Left ventricle myocardium inferior (tissue), 1 donor: ENCODE measurements around the gene PLEKHM2. TPM values are rescaled to one million over a fixed set of nuclear protein-coding genes. Genes with fewer than 3 reads are reported as not detected.

Source experiments
- DNase-seq: peaks from one replicate; pipeline ENCODE4 v3.0.0-alpha.2; 2020
- H3K27ac ChIP-seq: fragments of 200-600 bp; replicated peaks from 2 replicates; pipeline ENCODE4 v1.8.0; 2021
- H3K27me3 ChIP-seq: fragments of 200-600 bp; 2 replicates; pipeline ENCODE4 v1.8.0; 2021; ENCODE audit warnings: low read depth
- H3K36me3 ChIP-seq: fragments of 200-600 bp; 2 replicates; pipeline ENCODE4 v1.8.0; 2021
- H3K4me1 ChIP-seq: fragments of 200-600 bp; 2 replicates; pipeline ENCODE4 v1.8.0; 2021
- H3K4me3 ChIP-seq: fragments of 200-600 bp; 2 replicates; pipeline ENCODE4 v1.8.0; 2021; ENCODE audit warnings: mild to moderate bottlenecking, moderate library complexity
- H3K9me3 ChIP-seq: fragments of 200-600 bp; replicated peaks from 2 replicates; pipeline ENCODE4 v1.8.0; 2021
- intact Hi-C: fragments of 100-400 bp; cut with micrococcal nuclease; formaldehyde crosslinking; loops from one replicate; pipeline ENCODE4 v1.11.0; 2022
- total RNA-seq: library from RNA; stranded (reverse); fragmentation: NEBNext Ultra II Directional; extraction: Animal tissue kit (Norgen Biotek cat#: 25700); gene quantifications from one replicate; pipeline ENCODE4 v1.2.1, GENCODE V29; 2021
- TF ChIP-seq, protein P1 (sequence below): fragments of 200-600 bp; IDR thresholded peaks from 2 replicates; pipeline ENCODE4 v1.8.0; 2021; ENCODE audit warnings: antibody characterized with exemption, mild to moderate bottlenecking, borderline replicate concordance
- donor health status: DM: no; HTN: yes; CAD: no; lungs with severe emphysema.

PLEKHM2 gene
- total RNA-seq, 1 donor from 2014 or later, result 90.3 TPM

- Histone ChIP-seq H3K4me1 (peaks cover 86% of the 10 kb centered on the region), H3K27ac (peak overlapping the region; percentile 87), H3K4me3 (no peak overlapping the region), H3K36me3 (peaks cover 72% of the 10 kb centered on the region), H3K27me3 (no peaks in the 10 kb centered on the region), H3K9me3 (no peaks in the 10 kb centered on the region)
- TF ChIP-seq, protein P1, sequence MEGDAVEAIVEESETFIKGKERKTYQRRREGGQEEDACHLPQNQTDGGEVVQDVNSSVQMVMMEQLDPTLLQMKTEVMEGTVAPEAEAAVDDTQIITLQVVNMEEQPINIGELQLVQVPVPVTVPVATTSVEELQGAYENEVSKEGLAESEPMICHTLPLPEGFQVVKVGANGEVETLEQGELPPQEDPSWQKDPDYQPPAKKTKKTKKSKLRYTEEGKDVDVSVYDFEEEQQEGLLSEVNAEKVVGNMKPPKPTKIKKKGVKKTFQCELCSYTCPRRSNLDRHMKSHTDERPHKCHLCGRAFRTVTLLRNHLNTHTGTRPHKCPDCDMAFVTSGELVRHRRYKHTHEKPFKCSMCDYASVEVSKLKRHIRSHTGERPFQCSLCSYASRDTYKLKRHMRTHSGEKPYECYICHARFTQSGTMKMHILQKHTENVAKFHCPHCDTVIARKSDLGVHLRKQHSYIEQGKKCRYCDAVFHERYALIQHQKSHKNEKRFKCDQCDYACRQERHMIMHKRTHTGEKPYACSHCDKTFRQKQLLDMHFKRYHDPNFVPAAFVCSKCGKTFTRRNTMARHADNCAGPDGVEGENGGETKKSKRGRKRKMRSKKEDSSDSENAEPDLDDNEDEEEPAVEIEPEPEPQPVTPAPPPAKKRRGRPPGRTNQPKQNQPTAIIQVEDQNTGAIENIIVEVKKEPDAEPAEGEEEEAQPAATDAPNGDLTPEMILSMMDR, result no peak
- DNase-seq, result no peak
- intact Hi-C loops, result no loop called here
Observed at GRCh38 chr1:15718199-15718601, 34.1 kb downstream of the PLEKHM2 start.

GRCh38 chr1:15719381-15720120 lies 35.4 kb downstream of the PLEKHM2 start:
- DNase-seq, result no peak
- TF ChIP-seq, protein P1, result no peak
- intact Hi-C loops, result no loop called here
- Histone ChIP-seq H3K27me3 (no peaks in the 10 kb centered on the region), H3K4me3 (no peak overlapping the region), H3K27ac (peak overlapping the region; percentile 87), H3K36me3 (peaks cover 81% of the 10 kb centered on the region), H3K9me3 (no peaks in the 10 kb centered on the region), H3K4me1 (peaks cover 73% of the 10 kb centered on the region)

GRCh38 chr1:15720861-15721260 lies 36.7 kb downstream of the PLEKHM2 start:
- no peaks in the 10 kb centered on the region for H3K27me3 ChIP-seq
- intact Hi-C loops, result no loop called here
- DNase-seq, result no peak
- H3K36me3 ChIP-seq, result peaks cover 90% of the 10 kb centered on the region
- H3K9me3 ChIP-seq, result no peaks in the 10 kb centered on the region
- TF ChIP-seq, protein P1, result no peak
- H3K4me1 ChIP-seq, result peaks cover 60% of the 10 kb centered on the region
- no peak overlapping the region for H3K4me3 ChIP-seq
- H3K27ac ChIP-seq, result peak overlapping the region; percentile 87

- H3K9me3 ChIP-seq, result no peaks in the 10 kb centered on the region
- TF ChIP-seq, protein P1, result no peak
- peaks cover 54% of the 10 kb centered on the region for H3K4me1 ChIP-seq
- intact Hi-C loops, result no loop called here
- DNase-seq, result no peak
- no peak overlapping the region for H3K4me3 ChIP-seq
- H3K36me3 ChIP-seq, result peaks cover 91% of the 10 kb centered on the region
- H3K27me3 ChIP-seq, result no peaks in the 10 kb centered on the region
- H3K27ac ChIP-seq, result no peak overlapping the region
Observed at GRCh38 chr1:15722411-15722810, 38.3 kb downstream of the PLEKHM2 start.

GRCh38 chr1:15722836-15723532 lies 38.9 kb downstream of the PLEKHM2 start:
- Histone ChIP-seq H3K27ac (no peak overlapping the region), H3K36me3 (peaks cover 91% of the 10 kb centered on the region), H3K4me1 (peaks cover 54% of the 10 kb centered on the region), H3K27me3 (no peaks in the 10 kb centered on the region), H3K9me3 (no peaks in the 10 kb centered on the region), H3K4me3 (no peak overlapping the region)
- TF ChIP-seq, protein P1, result no peak
- intact Hi-C loops, result no loop called here
- DNase-seq, result no peak
